Prostate gland (tissue), 2 donors: ENCODE results near the gene MEF2B. TPM values are rescaled to one million over a fixed set of nuclear protein-coding genes. Genes with fewer than 3 reads are reported as not detected.

Experiments used
- DNase-seq: peaks from one replicate; pipeline ENCODE4 v3.0.0-alpha.2; 2019; ENCODE audit warnings: low spot score
- H3K27ac ChIP-seq, 2 donors: fragments of 200-600 bp; sonication (generic); 2 replicates each; pipeline ENCODE4 v1.5.1; 2017 to 2019
- H3K27me3 ChIP-seq: fragments of 200-600 bp; sonication (generic); replicated peaks from 2 replicates; pipeline ENCODE4 v1.5.1; 2019; ENCODE audit not compliant: insufficient read depth
- H3K36me3 ChIP-seq, 2 donors: fragments of 200-600 bp; sonication (generic); 1 replicate in 1 of 2; 2 replicates in 1 of 2; pipeline versions ENCODE4 v1.5.1 to v1.8.1; 2017 to 2019
- H3K4me1 ChIP-seq: fragments of 200-600 bp; sonication (generic); replicated peaks from 2 replicates; pipeline ENCODE4 v1.5.1; 2019
- H3K4me3 ChIP-seq, 2 donors: fragments of 200-600 bp; sonication (generic); 2 replicates each; pipeline ENCODE4 v1.5.1; 2017 to 2019
- H3K9me3 ChIP-seq: fragments of 200-600 bp; sonication (generic); 2 replicates; pipeline ENCODE4 v1.5.1; 2017
- CTCF ChIP-seq, 4 experiments: fragments of 200-600 bp in 2 of 4; fragments of 450-650 bp in 2 of 4; sonication (generic) in 2 of 4; IDR thresholded peaks; 1 replicate in 3 of 4; 2 replicates in 1 of 4; pipeline ENCODE4 v1.5.1; 2016 to 2019; ENCODE audit warnings: antibody characterized with exemption in 4 of 4, mild to moderate bottlenecking in 2 of 4, moderate library complexity in 2 of 4
- POLR2A ChIP-seq: fragments of 450-650 bp; IDR thresholded peaks from one replicate; pipeline ENCODE4 v1.6.1; 2016; ENCODE audit warnings: antibody characterized with exemption, mild to moderate bottlenecking
- POLR2AphosphoS5 ChIP-seq: sonication (generic); formaldehyde crosslinking; IDR thresholded peaks from one replicate; pipeline ENCODE4 v1.6.1; 2017; ENCODE audit warnings: antibody characterized with exemption
- WGBS: methylation state at CpG from one replicate; pipeline ENCODE4 v1.1.5; 2018; 5-methylcytosine and 5-hydroxymethylcytosine counted together
- intact Hi-C: fragments of 100-400 bp; cut with DNase I; formaldehyde crosslinking; loops from one replicate; pipeline ENCODE4 v1.14.2; 2022
- total RNA-seq, 2 donors: library from RNA; depleted of rRNA; stranded (reverse); fragments of >200 nt; gene quantifications; one replicate each; pipeline ENCODE4 v1.1.0, GENCODE V29; 2016

MEF2B gene
- total RNA-seq, 2 donors from 2014 or later = not detected

GRCh38 chr19:19209372-19209771 is 39.3 kb upstream of the MEF2B start:
- H3K27me3 ChIP-seq = peaks cover 24% of the 10 kb centered on the region
- WGBS = 63% methylated on average over 9 of the region's 9 CpGs

GRCh38 chr19:19207637-19208572 is 37.8 kb upstream of the MEF2B start:
- Histone ChIP-seq H3K4me1 (peaks cover under 1% of the 10 kb centered on the region), H3K9me3 (no peaks in the 10 kb centered on the region), H3K4me3 (no peak overlapping the region), H3K27me3 (peaks cover 18% of the 10 kb centered on the region), H3K27ac (no peak overlapping the region), H3K36me3 (no peaks in the 10 kb centered on the region)
- intact Hi-C loops = no loop called here
- WGBS = 50% methylated on average over 7 of the region's 8 CpGs
- DNase-seq = no peak
- TF ChIP-seq POLR2AphosphoS5 (no peak), CTCF (IDR thresholded peaks at IDR 0.05) (no peak), POLR2A (no peak)

More at GRCh38 chr19:19209372-19209771, 39.3 kb upstream of the MEF2B start:
- Histone ChIP-seq H3K4me1 (no peaks in the 10 kb centered on the region), H3K4me3 (no peak overlapping the region), H3K27ac (no peak overlapping the region), H3K36me3 (no peaks in the 10 kb centered on the region), H3K9me3 (no peaks in the 10 kb centered on the region)
- TF ChIP-seq CTCF (IDR thresholded peaks at IDR 0.05) (no peak), POLR2A (no peak), POLR2AphosphoS5 (no peak)
- intact Hi-C loops = no loop called here
- DNase-seq = no peak

- Histone ChIP-seq H3K27ac (no peak overlapping the region), H3K27me3 (peaks cover 8% of the 10 kb centered on the region), H3K9me3 (no peaks in the 10 kb centered on the region), H3K4me3 (no peak overlapping the region), H3K36me3 (no peaks in the 10 kb centered on the region), H3K4me1 (peaks cover 8% of the 10 kb centered on the region)
- 72% methylated on average over 5 of the region's 5 CpGs for WGBS
- DNase-seq = no peak
- TF ChIP-seq POLR2A (no peak), CTCF (IDR thresholded peaks at IDR 0.05) (no peak), POLR2AphosphoS5 (no peak)
- intact Hi-C loops = no loop called here
Observed at GRCh38 chr19:19206938-19207337, 36.9 kb upstream of the MEF2B start.

GRCh38 chr19:19205416-19206410 is 35.6 kb upstream of the MEF2B start:
- H3K36me3 ChIP-seq = no peaks in the 10 kb centered on the region
- DNase-seq = no peak

More at GRCh38 chr19:19205416-19206410, 35.6 kb upstream of the MEF2B start:
- no peak overlapping the region for H3K27ac ChIP-seq
- TF ChIP-seq POLR2A (no peak), POLR2AphosphoS5 (no peak), CTCF (IDR thresholded peaks at IDR 0.05) (no peak)
- no peaks in the 10 kb centered on the region for H3K9me3 ChIP-seq
- intact Hi-C loops = no loop called here
- peaks cover 8% of the 10 kb centered on the region for H3K4me1 ChIP-seq
- H3K27me3 ChIP-seq = no peaks in the 10 kb centered on the region
- WGBS = 43% methylated on average over 14 of the region's 14 CpGs
- H3K4me3 ChIP-seq = no peak overlapping the region
